IMR-90 (cell line): ENCODE results near the gene BTRC. TPM values are rescaled to one million over a fixed set of nuclear protein-coding genes. Genes with fewer than 3 reads are reported as not detected.

Experiments used
- ATAC-seq: fragments of 200-7000 bp; cut with Tn5 transposase; 2 replicates; pipeline ENCODE4 v1.9.1; 2020; ENCODE audit warnings: low read depth, mild to moderate bottlenecking, moderate library complexity
- BruUV-seq: library from RNA; stranded (reverse); fragments of 400-500 nt; replicated peaks from 2 replicates; lab custom pipeline; 2021; lab: Mats Ljungman, UMichigan
- CTCF ChIA-PET: fragments of 300-600 bp; formaldehyde crosslinking; extraction: SDS; loops from one replicate; lab custom pipeline; 2021; ENCODE audit warnings: antibody characterized with exemption; lab: Yijun Ruan, JAX
- POLR2A ChIA-PET: fragments of 300-600 bp; sonication (Branson Sonifier 250); formaldehyde crosslinking; loops from one replicate; lab custom pipeline; 2022; ENCODE audit warnings: antibody characterized with exemption; ENCODE audit not compliant: unreplicated experiment; lab: Charles Lee
- DNase-seq: peaks from one replicate; pipeline ENCODE4 v3.0.0; 2013
- H2AFZ ChIP-seq: replicated peaks from 2 replicates; pipeline ENCODE3; 2013; ENCODE audit warnings: low read length, mild to moderate bottlenecking; ENCODE audit not compliant: poor library complexity
- H2AK5ac ChIP-seq: 2 replicates; pipeline ENCODE4 v1.6.1; 2013; ENCODE audit warnings: low read depth, low read length, inconsistent platforms
- H2AK9ac ChIP-seq: replicated peaks from 2 replicates; pipeline ENCODE3; 2013; ENCODE audit warnings: mild to moderate bottlenecking, low read depth, low read length, moderate library complexity; ENCODE audit not compliant: poor library complexity
- H2BK120ac ChIP-seq: 2 replicates; pipeline ENCODE4 v1.6.1; 2013; ENCODE audit warnings: low read depth, low read length, inconsistent platforms
- H2BK15ac ChIP-seq: 3 replicates; pipeline ENCODE4 v1.6.1; 2013; ENCODE audit warnings: low read depth, low read length, inconsistent platforms
- H2BK20ac ChIP-seq: 2 replicates; pipeline ENCODE4 v1.6.1; 2013; ENCODE audit warnings: low read depth, mild to moderate bottlenecking, inconsistent platforms, low read length, moderate library complexity
- H2BK5ac ChIP-seq: 2 replicates; pipeline ENCODE4 v1.6.1; 2013; ENCODE audit warnings: mild to moderate bottlenecking, low read depth, low read length, inconsistent platforms; ENCODE audit not compliant: poor library complexity, severe bottlenecking
- H3K14ac ChIP-seq: replicated peaks from 2 replicates; pipeline ENCODE4 v1.6.1; 2013; ENCODE audit warnings: low read depth, low read length, inconsistent platforms
- H3K18ac ChIP-seq: 2 replicates; pipeline ENCODE4 v1.6.1; 2013; ENCODE audit warnings: low read depth, low read length, control low read depth
- H3K23ac ChIP-seq: 2 replicates; pipeline ENCODE4 v1.6.1; 2013; ENCODE audit warnings: low read depth, low read length, inconsistent platforms
- H3K27ac ChIP-seq: 2 replicates; pipeline ENCODE4 v1.5.1; 2013; ENCODE audit warnings: mild to moderate bottlenecking, control low read depth, low read length; ENCODE audit not compliant: insufficient read depth
- H3K27me3 ChIP-seq: 2 replicates; pipeline ENCODE4 v1.6.1; 2013; ENCODE audit warnings: low read length; ENCODE audit not compliant: control insufficient read depth, insufficient read depth
- H3K36me3 ChIP-seq: 2 replicates; pipeline ENCODE4 v1.6.1; 2013; ENCODE audit warnings: low read length, mixed read lengths; ENCODE audit not compliant: control insufficient read depth, insufficient read depth
- H3K4ac ChIP-seq: 2 replicates; pipeline ENCODE4 v1.6.1; 2013; ENCODE audit warnings: low read depth, low read length, inconsistent platforms
- H3K4me1 ChIP-seq: 2 replicates; pipeline ENCODE4 v1.6.1; 2013; ENCODE audit warnings: low read length, mixed read lengths; ENCODE audit not compliant: control insufficient read depth, insufficient read depth
- H3K4me2 ChIP-seq: 2 replicates; pipeline ENCODE4 v1.6.1; 2013; ENCODE audit warnings: low read depth, mild to moderate bottlenecking, control low read depth, low read length, moderate library complexity
- H3K4me3 ChIP-seq: 2 replicates; pipeline ENCODE4 v1.5.1; 2013; ENCODE audit warnings: low read depth, mild to moderate bottlenecking, control low read depth, low read length, moderate library complexity; ENCODE audit not compliant: insufficient read depth
- H3K56ac ChIP-seq: 2 replicates; pipeline ENCODE4 v1.6.1; 2013; ENCODE audit warnings: low read length, inconsistent platforms; ENCODE audit not compliant: insufficient read depth; ENCODE audit errors: extremely low read depth
- H3K79me1 ChIP-seq, 2 experiments: 2 replicates each; pipeline ENCODE4 v1.6.1; 2013; ENCODE audit warnings: low read length in 2 of 2, inconsistent platforms in 1 of 2, low read depth in 1 of 2
- H3K9ac ChIP-seq: 2 replicates; pipeline ENCODE4 v1.6.1; 2013; ENCODE audit warnings: low read depth, low read length, control low read depth
- H3K9me1 ChIP-seq: 2 replicates; pipeline ENCODE4 v1.6.1; 2013; ENCODE audit warnings: low read length, inconsistent platforms; ENCODE audit not compliant: insufficient read depth
- H3K9me3 ChIP-seq: 2 replicates; pipeline ENCODE4 v1.6.1; 2013; ENCODE audit warnings: low read length; ENCODE audit not compliant: control insufficient read depth, insufficient read depth
- H4K20me1 ChIP-seq: 2 replicates; pipeline ENCODE4 v1.6.1; 2013; ENCODE audit warnings: low read length, inconsistent platforms; ENCODE audit not compliant: insufficient read depth
- H4K5ac ChIP-seq: 2 replicates; pipeline ENCODE4 v1.6.1; 2013; ENCODE audit warnings: mild to moderate bottlenecking, low read depth, low read length, control low read depth
- H4K8ac ChIP-seq, 2 experiments: 2 replicates each; pipeline ENCODE4 v1.6.1; 2013; ENCODE audit warnings: low read depth in 2 of 2, low read length in 2 of 2, control low read depth in 1 of 2, inconsistent platforms in 1 of 2
- H4K91ac ChIP-seq: 2 replicates; pipeline ENCODE4 v1.6.1; 2013; ENCODE audit warnings: low read depth, low read length, inconsistent platforms; ENCODE audit not compliant: insufficient read depth
- BHLHE40 ChIP-seq: fragments of 150-350 bp; IDR thresholded peaks from 2 replicates; pipeline ENCODE4 v1.6.1; 2016; ENCODE audit warnings: mild to moderate bottlenecking, low read depth, low read length
- CEBPB ChIP-seq: IDR thresholded peaks from 2 replicates; pipeline ENCODE4 v1.6.1; 2012; ENCODE audit warnings: low read depth, low read length, improper control_type of control experiment
- MAFK ChIP-seq: IDR thresholded peaks from 2 replicates; pipeline ENCODE4 v1.6.1; 2012; ENCODE audit warnings: low read depth, low read length, improper control_type of control experiment
- MAZ ChIP-seq: IDR thresholded peaks from 2 replicates; pipeline ENCODE4 v1.6.1; 2012; ENCODE audit warnings: low read depth, mild to moderate bottlenecking, low read length, improper control_type of control experiment, moderate library complexity, borderline replicate concordance
- MXI1 ChIP-seq: IDR thresholded peaks from 2 replicates; pipeline ENCODE4 v1.6.1; 2012; ENCODE audit warnings: low read depth, mild to moderate bottlenecking, low read length, moderate library complexity, borderline replicate concordance
- POLR2A ChIP-seq: IDR thresholded peaks from 2 replicates; pipeline ENCODE4 v1.6.1; 2012; ENCODE audit warnings: mild to moderate bottlenecking, low read depth, low read length
- RCOR1 ChIP-seq: IDR thresholded peaks from 2 replicates; pipeline ENCODE4 v1.6.1; 2012; ENCODE audit warnings: mild to moderate bottlenecking, low read length, improper control_type of control experiment; ENCODE audit not compliant: insufficient replicate concordance
- RFX5 ChIP-seq: IDR thresholded peaks from 2 replicates; pipeline ENCODE4 v1.8.0; 2012; ENCODE audit warnings: low read depth, mild to moderate bottlenecking, low read length, moderate library complexity
- SMC3 ChIP-seq: fragments of 150-350 bp; IDR thresholded peaks from 2 replicates; pipeline ENCODE4 v1.6.1; 2016; ENCODE audit warnings: low read depth, mild to moderate bottlenecking, antibody characterized with exemption, low read length, moderate library complexity
- WGBS, 2 experiments: methylation state at CpG; one replicate each; pipeline versions ENCODE4 v1.1.5 to v1.1.7; 2013; ENCODE audit warnings: missing lambda C conversion rate in 2 of 2; ENCODE audit not compliant: insufficient read length in 1 of 2; ENCODE audit errors: extremely low coverage in 2 of 2; 5-methylcytosine and 5-hydroxymethylcytosine counted together
- dilution Hi-C: fragments of 300-500 bp; cut with HindIII; formaldehyde crosslinking; loops from one replicate; pipeline ENCODE4 v1.14.3; 2018; ENCODE audit warnings: low sequenced_read_pairs; ENCODE audit not compliant: unreplicated experiment
- in situ Hi-C: fragments of 300-500 bp; cut with MboI; formaldehyde crosslinking; loops from 3 replicates; pipeline ENCODE4 v1.14.3; 2019; ENCODE audit warnings: low sequenced_read_pairs, inconsistent platforms, mixed read lengths
- intact Hi-C: fragments of 100-400 bp; cut with micrococcal nuclease; formaldehyde crosslinking; loops from 2 replicates; pipeline ENCODE4 v1.10.0; 2022
- polyA plus RNA-seq, 3 experiments: library from polyadenylated mRNA; depleted of rRNA; stranded (reverse); fragments of >200 nt; gene quantifications; 2 replicates each; pipeline ENCODE4 v1.2.3, GENCODE V29; 2012; ENCODE audit warnings: low replicate concordance in 1 of 3
- total RNA-seq: library from RNA; depleted of rRNA; stranded (reverse); fragments of >200 nt; gene quantifications from 2 replicates; pipeline ENCODE4 v1.2.3, GENCODE V29; 2012

BTRC gene
- total and polyA plus RNA-seq, 2 of the 4 experiments (the other 2 are of a cell fraction) = 7.7 to 8.4 TPM

DNA sequence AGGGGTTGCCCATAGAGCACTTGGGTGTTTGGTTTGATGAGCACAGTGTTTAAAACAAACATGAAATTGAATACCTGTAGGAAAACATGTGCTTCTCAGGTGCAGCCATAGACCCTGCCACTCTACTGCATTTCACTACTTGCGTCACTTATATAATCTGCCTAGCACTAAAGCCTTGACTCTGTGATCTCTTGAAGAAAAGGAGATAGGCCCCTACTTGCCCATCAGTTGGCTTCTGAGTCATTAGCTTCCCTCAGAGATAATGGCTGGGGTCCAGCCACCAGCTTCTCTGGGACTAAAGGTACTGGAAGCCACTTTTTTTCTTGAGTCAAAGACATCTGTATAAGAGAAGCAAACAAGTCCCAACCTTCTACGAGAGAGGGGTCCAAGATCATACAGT lies 45.9 kb upstream of the BTRC start:
- Histone ChIP-seq H3K79me1 (no peaks in the 10 kb centered on the region), H2BK5ac (no peak overlapping the region), H2BK15ac (no peak overlapping the region), H2BK120ac (no peak overlapping the region), H3K36me3 (no peaks in the 10 kb centered on the region), H3K9me1 (no peaks in the 10 kb centered on the region), H3K4me1 (no peaks in the 10 kb centered on the region), H3K18ac (no peak overlapping the region), H4K20me1 (no peaks in the 10 kb centered on the region), H2AFZ (no peak overlapping the region), H3K56ac (no peak overlapping the region), H3K4ac (no peak overlapping the region), H4K8ac (no peak overlapping the region), H3K9me3 (no peaks in the 10 kb centered on the region), H2AK5ac (no peak overlapping the region), H3K4me2 (no peak overlapping the region), H4K91ac (no peak overlapping the region), H4K5ac (no peak overlapping the region), H2BK20ac (no peak overlapping the region), H3K4me3 (no peak overlapping the region), H3K9ac (no peak overlapping the region), H3K27ac (no peak overlapping the region), H2AK9ac (no peak overlapping the region), H3K27me3 (peaks cover 83% of the 10 kb centered on the region), H3K23ac (no peak overlapping the region), H3K14ac (no peak overlapping the region)
- WGBS, 2 experiments = no CpG with 5 or more reads among the region's 2 CpGs
- intact Hi-C loops = no loop called here
- TF ChIP-seq RCOR1 (no peak), POLR2A (no peak), SMC3 (no peak), BHLHE40 (no peak), CEBPB (no peak), MAFK (no peak), RFX5 (no peak), MAZ (no peak), MXI1 (no peak)
- ChIA-PET CTCF (no interaction called here), POLR2A (no interaction called here)
- no TSS peak for BruUV-seq
- DNase-seq (no peak), ATAC-seq (no peak)
- in situ Hi-C loops = no loop called here
- dilution Hi-C loops = no loop called here
